ENCODE measurements around the gene PRKAR1B. TPM values are rescaled to one million over a fixed set of nuclear protein-coding genes. Genes with fewer than 3 reads are reported as not detected.

Gene PRKAR1B
- total RNA-seq, 1 experiment from 2014 or later, result 43.3 TPM

DNA sequence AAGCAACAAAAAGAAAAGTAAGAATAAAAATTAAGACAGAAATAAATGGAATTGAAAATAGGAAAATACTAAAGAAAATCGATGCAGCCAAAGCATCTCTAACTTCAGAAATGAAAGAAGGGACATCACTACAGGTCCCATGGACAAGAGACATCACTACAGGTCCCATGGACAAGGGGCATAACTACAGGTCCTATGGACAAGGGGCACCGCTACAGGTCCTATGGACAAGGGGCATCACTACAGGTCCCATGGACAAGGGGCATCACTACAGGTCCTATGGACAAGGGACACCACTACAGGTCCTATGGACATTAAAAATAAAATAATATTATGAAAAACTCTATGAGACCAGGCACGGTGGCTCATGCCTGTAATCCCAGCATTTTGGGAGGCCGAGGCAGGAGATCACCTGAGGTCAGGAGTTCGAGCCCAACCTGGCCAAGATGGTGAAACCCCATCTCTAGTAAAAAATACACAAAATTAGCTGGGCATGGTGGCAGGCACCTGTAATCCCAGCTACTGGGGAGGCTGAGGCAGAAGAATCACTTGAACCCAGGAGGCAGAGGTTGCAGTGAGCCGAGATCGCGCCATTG is 101.6 kb downstream of the PRKAR1B start:
- peaks cover 20 to 44% (median 37%) of the 10 kb centered on the region in 3 experiments for H3K36me3 Mint-ChIP-seq (ENCODE audit: insufficient read depth in 1 of 3, low read depth in 3 of 3)

More for the DNA sequence above, 101.6 kb downstream of the PRKAR1B start:
- Histone ChIP-seq H2BK15ac (ENCODE audit: low read depth, low read length) (no peak overlapping the region), H3K56ac (ENCODE audit: insufficient read length, low read depth, low read length) (no peak overlapping the region), H4K91ac (ENCODE audit: insufficient read length, low read depth, low read length) (no peak overlapping the region), H3K27ac (ENCODE audit: insufficient read length, low read depth, low read length) (no peak overlapping the region), H3K18ac (ENCODE audit: insufficient read length, low read depth, low read length) (no peak overlapping the region), H2BK120ac (ENCODE audit: low read depth, low read length, poor library complexity, severe bottlenecking) (no peak overlapping the region), H3K79me2 (ENCODE audit: insufficient read depth, low read length) (no peaks in the 10 kb centered on the region), H2BK20ac (ENCODE audit: low read depth, low read length, poor library complexity, severe bottlenecking) (no peak overlapping the region), H3K79me1 (ENCODE audit: insufficient read depth, low read depth, low read length, poor library complexity, severe bottlenecking) (no peaks in the 10 kb centered on the region), H4K5ac (ENCODE audit: insufficient read length, low read depth, low read length) (no peak overlapping the region), H3K4ac (ENCODE audit: low read depth, low read length) (no peak overlapping the region), H3K4me2 (ENCODE audit: insufficient read depth, insufficient read length, low read length) (no peak overlapping the region), H3K23ac (ENCODE audit: insufficient read length, low read depth, low read length) (no peak overlapping the region), H3K4me1 (ENCODE audit: insufficient read depth, low read length) (no peaks in the 10 kb centered on the region), H4K8ac (replicated peaks; ENCODE audit: insufficient read length, low read depth, low read length) (no peak overlapping the region), H3K9me3 (ENCODE audit: control insufficient read depth, low read depth, low read length) (peaks cover 11% of the 10 kb centered on the region), H3T11ph (ENCODE audit: low read length) (no peak overlapping the region), H2AK5ac (ENCODE audit: insufficient read length, low read length) (no peak overlapping the region), H3K27me3 (ENCODE audit: insufficient read depth, low read length) (no peaks in the 10 kb centered on the region), H2AFZ (ENCODE audit: low read length) (no peak overlapping the region), H2BK12ac (ENCODE audit: insufficient read length, low read depth, low read length) (no peak overlapping the region), H3K23me2 (ENCODE audit: insufficient read length, low read depth, low read length, poor library complexity, severe bottlenecking) (no peaks in the 10 kb centered on the region), H4K20me1 (ENCODE audit: control insufficient read depth, insufficient read depth, insufficient read length) (no peaks in the 10 kb centered on the region), H2BK5ac (ENCODE audit: insufficient read length, low read length) (no peak overlapping the region), H3K9ac (ENCODE audit: extremely low read depth, insufficient read length, low read length) (no peak overlapping the region), H3K14ac (ENCODE audit: insufficient read depth, low read length) (no peak overlapping the region)
- TF ChIP-seq, protein P1, sequence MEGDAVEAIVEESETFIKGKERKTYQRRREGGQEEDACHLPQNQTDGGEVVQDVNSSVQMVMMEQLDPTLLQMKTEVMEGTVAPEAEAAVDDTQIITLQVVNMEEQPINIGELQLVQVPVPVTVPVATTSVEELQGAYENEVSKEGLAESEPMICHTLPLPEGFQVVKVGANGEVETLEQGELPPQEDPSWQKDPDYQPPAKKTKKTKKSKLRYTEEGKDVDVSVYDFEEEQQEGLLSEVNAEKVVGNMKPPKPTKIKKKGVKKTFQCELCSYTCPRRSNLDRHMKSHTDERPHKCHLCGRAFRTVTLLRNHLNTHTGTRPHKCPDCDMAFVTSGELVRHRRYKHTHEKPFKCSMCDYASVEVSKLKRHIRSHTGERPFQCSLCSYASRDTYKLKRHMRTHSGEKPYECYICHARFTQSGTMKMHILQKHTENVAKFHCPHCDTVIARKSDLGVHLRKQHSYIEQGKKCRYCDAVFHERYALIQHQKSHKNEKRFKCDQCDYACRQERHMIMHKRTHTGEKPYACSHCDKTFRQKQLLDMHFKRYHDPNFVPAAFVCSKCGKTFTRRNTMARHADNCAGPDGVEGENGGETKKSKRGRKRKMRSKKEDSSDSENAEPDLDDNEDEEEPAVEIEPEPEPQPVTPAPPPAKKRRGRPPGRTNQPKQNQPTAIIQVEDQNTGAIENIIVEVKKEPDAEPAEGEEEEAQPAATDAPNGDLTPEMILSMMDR (conservative IDR thresholded peaks at IDR 0.05), result no peak
- no CpG with 5 or more reads among the region's 8 CpGs for WGBS (ENCODE audit: extremely low coverage, insufficient read length, low lambda C conversion rate)
- Mint-ChIP-seq H3K4me3 (no peak overlapping the region), H3K4me1 (peaks cover 11 to 19% of the 10 kb centered on the region in 2 experiments), H3K9me3 (peaks cover 30 to 37% of the 10 kb centered on the region in 2 experiments), H3K27ac (no peak overlapping the region), H3K27me3 (ENCODE audit: low read depth) (no peaks in the 10 kb centered on the region)
- no peak for DNase-seq
